Karpas-422 (cell line): ENCODE measurements around the gene PRKCH. TPM values are rescaled to one million over a fixed set of nuclear protein-coding genes. Genes with fewer than 3 reads are reported as not detected.

Source experiments
- DNase-seq: peaks from one replicate; pipeline ENCODE4 v3.0.0-alpha.2; 2015
- H2AFZ ChIP-seq: fragments of 200-600 bp; sonication (generic); 2 replicates; pipeline ENCODE4 v1.6.1; 2014; ENCODE audit warnings: antibody characterized with exemption, low read length, mixed read lengths
- H3K27ac ChIP-seq: fragments of 200-600 bp; sonication (generic); 2 replicates; pipeline ENCODE4 v1.5.1; 2014; ENCODE audit warnings: mild to moderate bottlenecking, low read length, moderate library complexity
- H3K27me3 ChIP-seq: fragments of 200-600 bp; sonication (generic); 2 replicates; pipeline ENCODE4 v1.6.1; 2014; ENCODE audit warnings: low read length, mixed read lengths
- H3K36me3 ChIP-seq: fragments of 200-600 bp; sonication (generic); 2 replicates; pipeline ENCODE4 v1.6.1; 2014; ENCODE audit warnings: low read length, mixed read lengths; ENCODE audit not compliant: insufficient read depth
- H3K4me1 ChIP-seq: fragments of 200-600 bp; sonication (generic); 2 replicates; pipeline ENCODE4 v1.6.1; 2014; ENCODE audit warnings: mild to moderate bottlenecking, low read length, mixed read lengths
- H3K4me2 ChIP-seq: fragments of 200-600 bp; sonication (generic); 2 replicates; pipeline ENCODE4 v1.6.1; 2014; ENCODE audit warnings: low read length, low read depth, mild to moderate bottlenecking; ENCODE audit not compliant: poor library complexity, severe bottlenecking
- H3K4me3 ChIP-seq: fragments of 200-600 bp; sonication (generic); 2 replicates; pipeline ENCODE4 v1.5.1; 2014; ENCODE audit warnings: mild to moderate bottlenecking, antibody characterized with exemption, low read length, mixed read lengths
- H3K79me2 ChIP-seq: fragments of 200-600 bp; sonication (generic); 2 replicates; pipeline ENCODE4 v1.6.1; 2014; ENCODE audit warnings: mild to moderate bottlenecking, low read length, mixed read lengths
- H3K9ac ChIP-seq: fragments of 200-600 bp; sonication (generic); 2 replicates; pipeline ENCODE4 v1.6.0; 2014; ENCODE audit warnings: low read length
- H3K9me2 ChIP-seq: fragments of 200-600 bp; sonication (generic), shearing (Covaris generic); replicated peaks from 2 replicates; pipeline ENCODE4 v1.6.0; 2014; ENCODE audit warnings: mild to moderate bottlenecking, low read length, moderate library complexity; ENCODE audit not compliant: insufficient read depth
- H3K9me3 ChIP-seq: fragments of 300-700, 200-600 bp; sonication (generic); 2 replicates; pipeline ENCODE4 v1.6.1; 2014; ENCODE audit warnings: low read length, mixed read lengths
- H4K20me1 ChIP-seq: fragments of 200-600 bp; sonication (generic); 2 replicates; pipeline ENCODE4 v1.6.1; 2014; ENCODE audit warnings: mild to moderate bottlenecking, antibody characterized with exemption, low read length, low read depth; ENCODE audit not compliant: insufficient read depth
- total RNA-seq: library from RNA; depleted of rRNA; stranded (reverse); fragments of >200 nt; shearing (Covaris generic); gene quantifications from 2 replicates; pipeline ENCODE4 v1.2.3, GENCODE V29; 2014; ENCODE audit warnings: low replicate concordance

The PRKCH gene
- total RNA-seq, 1 experiment from 2014 or later: 7.0 TPM

GRCh38 chr14:61544448-61545330, 223.3 kb downstream of the PRKCH start:
- no peaks in the 10 kb centered on the region for H3K36me3 ChIP-seq

GRCh38 chr14:61545726-61546455, 224.5 kb downstream of the PRKCH start:
- Histone ChIP-seq H3K36me3 (no peaks in the 10 kb centered on the region), H3K4me2 (no peak overlapping the region)
- no peak for DNase-seq

More at GRCh38 chr14:61544448-61545330, 223.3 kb downstream of the PRKCH start:
- Histone ChIP-seq H3K9ac (no peak overlapping the region), H3K79me2 (no peaks in the 10 kb centered on the region), H3K27ac (no peak overlapping the region), H3K9me3 (no peaks in the 10 kb centered on the region), H2AFZ (no peak overlapping the region), H3K4me1 (peaks cover 5% of the 10 kb centered on the region), H3K4me2 (no peak overlapping the region), H4K20me1 (no peaks in the 10 kb centered on the region), H3K9me2 (no peaks in the 10 kb centered on the region), H3K4me3 (no peak overlapping the region), H3K27me3 (peaks cover 2% of the 10 kb centered on the region; the same call in 1 of the 2 replicates)
- DNase-seq: no peak

GRCh38 chr14:61547186-61548069, 226.0 kb downstream of the PRKCH start:
- no peaks in the 10 kb centered on the region for H3K79me2 ChIP-seq
- no peak overlapping the region for H2AFZ ChIP-seq
- H3K27me3 ChIP-seq: peaks cover 2% of the 10 kb centered on the region; the same call in 1 of the 2 replicates
- H4K20me1 ChIP-seq: no peaks in the 10 kb centered on the region
- H3K9me2 ChIP-seq: no peaks in the 10 kb centered on the region
- no peak for DNase-seq
- peaks cover 20% of the 10 kb centered on the region for H3K4me1 ChIP-seq
- no peaks in the 10 kb centered on the region for H3K36me3 ChIP-seq
- no peak overlapping the region for H3K4me2 ChIP-seq
- H3K9ac ChIP-seq: no peak overlapping the region
- H3K9me3 ChIP-seq: no peaks in the 10 kb centered on the region
- H3K27ac ChIP-seq: no peak overlapping the region
- no peak overlapping the region for H3K4me3 ChIP-seq

More at GRCh38 chr14:61545726-61546455, 224.5 kb downstream of the PRKCH start:
- Histone ChIP-seq H2AFZ (no peak overlapping the region), H3K27me3 (peaks cover 2% of the 10 kb centered on the region; the same call in 1 of the 2 replicates), H3K27ac (no peak overlapping the region), H3K4me3 (no peak overlapping the region), H4K20me1 (no peaks in the 10 kb centered on the region), H3K79me2 (no peaks in the 10 kb centered on the region), H3K4me1 (peaks cover 5% of the 10 kb centered on the region), H3K9ac (no peak overlapping the region), H3K9me3 (no peaks in the 10 kb centered on the region), H3K9me2 (no peaks in the 10 kb centered on the region)

- no peaks in the 10 kb centered on the region for H3K27me3 ChIP-seq
- no peak for DNase-seq
- H3K9me3 ChIP-seq: no peaks in the 10 kb centered on the region
- H3K4me1 ChIP-seq: peaks cover 38% of the 10 kb centered on the region
- H2AFZ ChIP-seq: no peak overlapping the region
- no peaks in the 10 kb centered on the region for H3K79me2 ChIP-seq
- H3K9ac ChIP-seq: no peak overlapping the region
- no peak overlapping the region for H3K4me3 ChIP-seq
- no peaks in the 10 kb centered on the region for H3K36me3 ChIP-seq
- no peak overlapping the region for H3K4me2 ChIP-seq
- no peaks in the 10 kb centered on the region for H4K20me1 ChIP-seq
- no peak overlapping the region for H3K27ac ChIP-seq
- no peaks in the 10 kb centered on the region for H3K9me2 ChIP-seq
Observed at GRCh38 chr14:61549425-61549824, 228.0 kb downstream of the PRKCH start.

GRCh38 chr14:61551384-61551783, 230.0 kb downstream of the PRKCH start:
- Histone ChIP-seq H3K9me3 (no peaks in the 10 kb centered on the region), H3K4me2 (no peak overlapping the region), H4K20me1 (no peaks in the 10 kb centered on the region), H3K36me3 (no peaks in the 10 kb centered on the region), H3K79me2 (no peaks in the 10 kb centered on the region), H3K27ac (no peak overlapping the region), H3K27me3 (no peaks in the 10 kb centered on the region), H2AFZ (no peak overlapping the region), H3K4me1 (peaks cover 38% of the 10 kb centered on the region), H3K9me2 (no peaks in the 10 kb centered on the region), H3K4me3 (no peak overlapping the region), H3K9ac (no peak overlapping the region)
- no peak for DNase-seq

GRCh38 chr14:61552241-61552640, 230.9 kb downstream of the PRKCH start:
- H3K4me2 ChIP-seq: peak overlapping the region; percentile 62
- 0 out of 2 replicates have a peak overlapping the region, but pooled peaks have one; percentile 6 for H3K4me3 ChIP-seq
- no peak overlapping the region for H2AFZ ChIP-seq
- DNase-seq: no peak
- peak overlapping the region; percentile 39; the same call in 1 of the 2 replicates for H3K27ac ChIP-seq
- peaks cover 38% of the 10 kb centered on the region for H3K4me1 ChIP-seq
- H3K9me2 ChIP-seq: no peaks in the 10 kb centered on the region
- no peaks in the 10 kb centered on the region for H3K79me2 ChIP-seq
- H3K9ac ChIP-seq: no peak overlapping the region
- H3K9me3 ChIP-seq: no peaks in the 10 kb centered on the region
- no peaks in the 10 kb centered on the region for H3K36me3 ChIP-seq
- H4K20me1 ChIP-seq: no peaks in the 10 kb centered on the region
- no peaks in the 10 kb centered on the region for H3K27me3 ChIP-seq

GRCh38 chr14:61553730-61554641, 232.6 kb downstream of the PRKCH start:
- H2AFZ ChIP-seq: no peak overlapping the region
- H3K27me3 ChIP-seq: no peaks in the 10 kb centered on the region
- peak overlapping the region; percentile 42; the same call in 1 of the 2 replicates for H3K4me3 ChIP-seq
- H3K9me2 ChIP-seq: no peaks in the 10 kb centered on the region
- H4K20me1 ChIP-seq: no peaks in the 10 kb centered on the region
- H3K79me2 ChIP-seq: no peaks in the 10 kb centered on the region
- H3K4me1 ChIP-seq: peaks cover 38% of the 10 kb centered on the region
- peak overlapping the region; percentile 76 for H3K27ac ChIP-seq
- H3K36me3 ChIP-seq: no peaks in the 10 kb centered on the region
- peak overlapping the region; percentile 50; the same call in 1 of the 2 replicates for H3K9ac ChIP-seq
- DNase-seq: no peak
- H3K4me2 ChIP-seq: peak overlapping the region; percentile 62
- H3K9me3 ChIP-seq: no peaks in the 10 kb centered on the region
